Endothelial cell (in vitro differentiated cells): Measurements from ENCODE around the gene CTNNBL1. TPM values are rescaled to one million over a fixed set of nuclear protein-coding genes. Genes with fewer than 3 reads are reported as not detected.
"Not testable (repeated sequence)": the region's sequence is repeated elsewhere in the genome, so short reads cannot be mapped to it uniquely, and the experiment has no call there.

Experiments
- DNase-seq: peaks from one replicate; pipeline ENCODE4 v3.0.0; 2021; ENCODE audit warnings: low spot score
- H3K27ac Mint-ChIP-seq: one replicate; pipeline ENCODE4 v1.8.0; 2021; ENCODE audit warnings: mixed read lengths, inconsistent platforms; ENCODE audit not compliant: unreplicated experiment
- H3K27me3 Mint-ChIP-seq: one replicate; pipeline ENCODE4 v1.8.0; 2021; ENCODE audit warnings: mild to moderate bottlenecking, moderate library complexity, mixed read lengths, inconsistent platforms; ENCODE audit not compliant: unreplicated experiment
- H3K36me3 Mint-ChIP-seq: one replicate; pipeline ENCODE4 v1.8.0; 2021; ENCODE audit warnings: mild to moderate bottlenecking, low read depth, mixed read lengths, inconsistent platforms; ENCODE audit not compliant: unreplicated experiment
- H3K4me1 Mint-ChIP-seq: one replicate; pipeline ENCODE4 v1.8.0; 2021; ENCODE audit warnings: mild to moderate bottlenecking, mixed read lengths, inconsistent platforms; ENCODE audit not compliant: unreplicated experiment
- H3K4me3 Mint-ChIP-seq: one replicate; pipeline ENCODE4 v1.8.0; 2021; ENCODE audit warnings: mild to moderate bottlenecking, mixed read lengths, inconsistent platforms; ENCODE audit not compliant: unreplicated experiment
- H3K9me3 Mint-ChIP-seq: one replicate; pipeline ENCODE4 v1.8.0; 2021; ENCODE audit warnings: mixed read lengths, inconsistent platforms; ENCODE audit not compliant: unreplicated experiment
- CTCF ChIP-seq: fragments of 200-600 bp; sonication (generic); IDR thresholded peaks from one replicate; pipeline ENCODE4 v1.5.0; 2021; ENCODE audit warnings: antibody characterized with exemption; ENCODE audit not compliant: unreplicated experiment
- total RNA-seq: library from RNA; stranded (reverse); fragmentation: NEBNext Ultra II Directional; extraction: Animal tissue kit (Norgen Biotek cat#: 25700); gene quantifications from one replicate; pipeline ENCODE4 v1.2.1, GENCODE V29; 2021; ENCODE audit not compliant: unreplicated experiment

CTNNBL1 gene
- total RNA-seq, 1 donor from 2014 or later = 84.8 TPM

- peaks cover 14% of the 10 kb centered on the region for H3K36me3 Mint-ChIP-seq
- no peaks in the 10 kb centered on the region for H3K9me3 Mint-ChIP-seq
- TF ChIP-seq CTCF = no peak
- H3K4me1 Mint-ChIP-seq = no peaks in the 10 kb centered on the region
- DNase-seq = no peak
- no peaks in the 10 kb centered on the region for H3K27me3 Mint-ChIP-seq
- no peak overlapping the region for H3K27ac Mint-ChIP-seq
- no peak overlapping the region for H3K4me3 Mint-ChIP-seq
Measured at GRCh38 chr20:37849566-37849965, 155.7 kb downstream of the CTNNBL1 start.

- DNase-seq = no peak
- Mint-ChIP-seq H3K27me3 (no peaks in the 10 kb centered on the region), H3K4me1 (no peaks in the 10 kb centered on the region), H3K4me3 (no peak overlapping the region), H3K27ac (no peak overlapping the region), H3K9me3 (no peaks in the 10 kb centered on the region), H3K36me3 (peaks cover 14% of the 10 kb centered on the region)
- no peak for TF ChIP-seq CTCF
Measured at GRCh38 chr20:37850036-37850592, 156.3 kb downstream of the CTNNBL1 start.

- no peak for DNase-seq
- Mint-ChIP-seq H3K27ac (no peak overlapping the region), H3K4me1 (no peaks in the 10 kb centered on the region), H3K9me3 (no peaks in the 10 kb centered on the region), H3K36me3 (peaks cover 14% of the 10 kb centered on the region), H3K27me3 (no peaks in the 10 kb centered on the region), H3K4me3 (no peak overlapping the region)
- no peak for TF ChIP-seq CTCF
Measured at GRCh38 chr20:37850724-37851355, 157.0 kb downstream of the CTNNBL1 start.

GRCh38 chr20:37852666-37853065 lies 158.8 kb downstream of the CTNNBL1 start:
- Mint-ChIP-seq H3K4me1 (no peaks in the 10 kb centered on the region), H3K27me3 (no peaks in the 10 kb centered on the region), H3K27ac (no peak overlapping the region), H3K36me3 (peaks cover 21% of the 10 kb centered on the region), H3K4me3 (no peak overlapping the region), H3K9me3 (no peaks in the 10 kb centered on the region)
- no peak for TF ChIP-seq CTCF
- no peak for DNase-seq

DNA sequence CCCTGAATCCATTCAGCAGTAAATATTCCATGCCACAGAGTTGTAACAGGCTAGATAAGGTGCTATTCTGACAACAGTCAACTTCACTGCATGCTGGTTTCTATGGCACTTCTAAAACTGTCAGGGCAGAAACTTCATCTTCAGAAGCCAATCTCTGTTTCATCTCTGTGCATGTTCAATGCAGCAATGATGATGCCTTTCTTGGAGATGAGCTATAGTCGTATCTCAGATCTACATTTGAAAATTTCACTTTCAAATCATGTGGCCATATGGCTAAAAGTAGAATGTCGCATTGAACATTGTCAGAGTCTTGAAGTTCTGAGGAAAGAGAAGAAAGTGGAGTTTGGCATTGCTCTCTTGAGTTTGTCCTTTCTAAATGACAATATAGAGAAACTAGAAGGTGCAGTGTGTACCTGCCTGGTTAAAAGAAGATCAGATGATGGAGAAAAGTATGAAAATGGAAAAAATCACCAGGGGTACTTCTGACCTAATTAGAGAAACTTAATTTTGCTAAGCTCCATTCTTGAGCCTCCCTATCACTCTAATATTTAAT lies 160.1 kb downstream of the CTNNBL1 start:
- Mint-ChIP-seq H3K36me3 (peaks cover 24% of the 10 kb centered on the region), H3K4me3 (no peak overlapping the region), H3K27me3 (no peaks in the 10 kb centered on the region), H3K4me1 (no peaks in the 10 kb centered on the region), H3K27ac (no peak overlapping the region), H3K9me3 (no peaks in the 10 kb centered on the region)
- DNase-seq = no peak
- no peak for TF ChIP-seq CTCF

DNA sequence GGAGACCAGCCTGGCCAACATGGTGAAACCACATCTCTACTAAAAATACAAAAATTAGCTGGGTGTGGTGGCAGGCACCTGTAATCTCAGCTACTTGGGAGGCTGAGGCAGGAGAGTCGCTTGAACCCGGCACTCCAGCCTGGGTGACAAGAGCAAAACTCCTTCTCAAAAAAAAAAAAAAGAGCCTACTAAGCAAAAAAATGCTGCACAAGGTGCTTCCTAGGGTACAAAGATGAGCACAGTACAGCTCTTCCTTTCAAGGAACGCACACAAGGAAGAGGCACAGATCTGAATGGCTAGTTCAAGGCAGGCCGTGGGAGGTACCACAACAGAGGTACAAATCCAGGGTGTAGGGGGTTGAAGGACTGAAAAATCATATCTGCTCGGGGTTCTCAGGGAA lies 162.2 kb downstream of the CTNNBL1 start:
- H3K27me3 Mint-ChIP-seq, DNase-seq, H3K4me3 Mint-ChIP-seq, H3K4me1 Mint-ChIP-seq, H3K27ac Mint-ChIP-seq, H3K9me3 Mint-ChIP-seq: not testable (repeated sequence)
- H3K36me3 Mint-ChIP-seq = peaks cover 35% of the 10 kb centered on the region
